Astrocyte (in vitro differentiated cells and primary cell): Measurements from ENCODE around the gene DOCK11. TPM values are rescaled to one million over a fixed set of nuclear protein-coding genes. Genes with fewer than 3 reads are reported as not detected.

Experiments used
- DNase-seq: peaks from one replicate; pipeline ENCODE4 v3.0.0-alpha.2; 2010; ENCODE audit warnings: low read depth
- FAIRE-seq: peaks from 2 replicates; lab custom pipeline; 2011; peaks lifted over from hg19 to GRCh38; lab: Jason Lieb, UNC
- H2AFZ ChIP-seq: 2 replicates; pipeline ENCODE4 v1.6.0; 2012; ENCODE audit warnings: low read depth, low read length, inconsistent platforms
- H3K27ac ChIP-seq: 2 replicates; pipeline ENCODE4 v1.5.1; 2011; ENCODE audit warnings: low read depth, low read length, inconsistent platforms
- H3K27me3 ChIP-seq: 2 replicates; pipeline ENCODE4 v1.6.0; 2011; ENCODE audit warnings: low read length, inconsistent platforms; ENCODE audit not compliant: insufficient read depth
- H3K36me3 ChIP-seq: 2 replicates; pipeline ENCODE4 v1.5.1; 2011; ENCODE audit warnings: low read length, inconsistent platforms; ENCODE audit not compliant: insufficient read depth
- H3K4me1 ChIP-seq: 2 replicates; pipeline ENCODE4 v1.5.1; 2011; ENCODE audit warnings: low read length, inconsistent platforms; ENCODE audit not compliant: insufficient read depth
- H3K4me2 ChIP-seq: 2 replicates; pipeline ENCODE4 v1.6.0; 2012; ENCODE audit warnings: low read length, inconsistent platforms
- H3K4me3 ChIP-seq: 2 replicates; pipeline ENCODE4 v1.5.1; 2011; ENCODE audit warnings: low read depth, mild to moderate bottlenecking, low read length, inconsistent platforms; ENCODE audit not compliant: insufficient read depth
- H3K79me2 ChIP-seq: 2 replicates; pipeline ENCODE4 v1.6.0; 2012; ENCODE audit warnings: mild to moderate bottlenecking, low read length, inconsistent platforms; ENCODE audit not compliant: insufficient read depth
- H3K9ac ChIP-seq: 2 replicates; pipeline ENCODE4 v1.6.0; 2012; ENCODE audit warnings: mild to moderate bottlenecking, low read length, inconsistent platforms
- H3K9me3 ChIP-seq: 2 replicates; pipeline ENCODE4 v1.5.1; 2012; ENCODE audit warnings: low read depth, mild to moderate bottlenecking, low read length, inconsistent platforms; ENCODE audit not compliant: insufficient read depth
- H4K20me1 ChIP-seq: 2 replicates; pipeline ENCODE4 v1.6.0; 2012; ENCODE audit warnings: low read length, inconsistent platforms; ENCODE audit not compliant: insufficient read depth
- H3K27ac Mint-ChIP-seq: one replicate; pipeline ENCODE4 v1.8.0; 2021; ENCODE audit warnings: mild to moderate bottlenecking, mixed read lengths; ENCODE audit not compliant: unreplicated experiment
- H3K27me3 Mint-ChIP-seq: one replicate; pipeline ENCODE4 v1.8.0; 2021; ENCODE audit warnings: low read depth, mixed read lengths; ENCODE audit not compliant: unreplicated experiment
- H3K36me3 Mint-ChIP-seq: one replicate; pipeline ENCODE4 v1.8.0; 2021; ENCODE audit warnings: low read depth, mixed read lengths; ENCODE audit not compliant: unreplicated experiment
- H3K4me1 Mint-ChIP-seq: one replicate; pipeline ENCODE4 v1.8.0; 2021; ENCODE audit warnings: low read depth, mixed read lengths; ENCODE audit not compliant: unreplicated experiment
- H3K4me3 Mint-ChIP-seq: one replicate; pipeline ENCODE4 v1.8.0; 2021; ENCODE audit warnings: mild to moderate bottlenecking, moderate library complexity, mixed read lengths; ENCODE audit not compliant: unreplicated experiment
- H3K9me3 Mint-ChIP-seq: one replicate; pipeline ENCODE4 v1.8.0; 2021; ENCODE audit warnings: mild to moderate bottlenecking, mixed read lengths; ENCODE audit not compliant: unreplicated experiment
- EZH2 ChIP-seq: IDR thresholded peaks from 2 replicates; pipeline ENCODE4 v1.6.1; 2012; ENCODE audit warnings: mild to moderate bottlenecking, low read length, inconsistent platforms; ENCODE audit not compliant: insufficient read depth
- total RNA-seq: library from RNA; stranded (reverse); gene quantifications from 2 replicates; pipeline ENCODE4 v1.2.1, GENCODE V29; 2021
- TF ChIP-seq, protein P1 (sequence below): IDR thresholded peaks from 2 replicates; pipeline ENCODE4 v1.5.1; 2011; ENCODE audit warnings: low read depth, mild to moderate bottlenecking, inconsistent platforms, low read length, moderate library complexity; ENCODE audit not compliant: insufficient read depth

DOCK11 gene
- total RNA-seq, 1 donor from 2014 or later = 4.7 TPM

DNA sequence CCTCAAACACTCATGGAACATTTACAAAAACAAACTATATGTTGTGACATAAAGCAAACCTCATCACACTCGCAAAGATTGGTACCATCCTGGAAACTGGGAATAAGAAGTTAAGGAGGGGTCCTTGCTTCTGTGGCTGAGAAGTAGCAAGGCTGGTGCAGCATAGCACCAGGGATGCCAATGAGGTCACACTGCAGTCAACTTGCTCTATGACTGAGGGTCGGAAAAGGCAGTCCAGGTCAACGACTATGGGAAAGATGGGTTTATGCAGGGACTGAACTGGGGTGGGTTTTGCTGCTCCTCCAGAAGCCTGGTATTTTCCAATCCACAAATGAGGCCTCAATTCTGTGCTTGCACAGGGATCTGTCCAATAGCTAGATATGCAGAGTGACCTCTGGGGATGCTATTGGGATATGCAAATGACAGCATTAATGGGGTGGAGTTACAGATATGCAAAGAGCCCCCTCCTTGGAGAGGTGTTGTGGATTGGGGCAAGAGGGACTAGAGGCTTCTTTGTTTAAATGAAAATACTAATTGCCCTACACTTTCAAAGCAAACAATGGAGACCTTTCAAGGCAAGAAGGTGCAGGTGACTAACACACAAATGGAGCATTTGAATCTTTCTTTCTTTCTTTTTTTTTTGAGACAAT, 224.6 kb downstream of the DOCK11 start:
- Histone ChIP-seq H2AFZ (no peak overlapping the region), H3K27me3 (no peaks in the 10 kb centered on the region), H3K9ac (no peak overlapping the region), H3K4me2 (no peak overlapping the region), H4K20me1 (no peaks in the 10 kb centered on the region), H3K36me3 (no peaks in the 10 kb centered on the region), H3K4me1 (no peaks in the 10 kb centered on the region), H3K79me2 (no peaks in the 10 kb centered on the region), H3K27ac (no peak overlapping the region), H3K4me3 (no peak overlapping the region), H3K9me3 (no peaks in the 10 kb centered on the region)
- Mint-ChIP-seq H3K36me3 (no peaks in the 10 kb centered on the region), H3K9me3 (no peaks in the 10 kb centered on the region), H3K27ac (no peak overlapping the region), H3K4me3 (no peak overlapping the region), H3K4me1 (peaks cover 3% of the 10 kb centered on the region), H3K27me3 (no peaks in the 10 kb centered on the region)
- DNase-seq = no peak
- FAIRE-seq = no peak
- TF ChIP-seq EZH2 = no peak
- TF ChIP-seq, protein P1, sequence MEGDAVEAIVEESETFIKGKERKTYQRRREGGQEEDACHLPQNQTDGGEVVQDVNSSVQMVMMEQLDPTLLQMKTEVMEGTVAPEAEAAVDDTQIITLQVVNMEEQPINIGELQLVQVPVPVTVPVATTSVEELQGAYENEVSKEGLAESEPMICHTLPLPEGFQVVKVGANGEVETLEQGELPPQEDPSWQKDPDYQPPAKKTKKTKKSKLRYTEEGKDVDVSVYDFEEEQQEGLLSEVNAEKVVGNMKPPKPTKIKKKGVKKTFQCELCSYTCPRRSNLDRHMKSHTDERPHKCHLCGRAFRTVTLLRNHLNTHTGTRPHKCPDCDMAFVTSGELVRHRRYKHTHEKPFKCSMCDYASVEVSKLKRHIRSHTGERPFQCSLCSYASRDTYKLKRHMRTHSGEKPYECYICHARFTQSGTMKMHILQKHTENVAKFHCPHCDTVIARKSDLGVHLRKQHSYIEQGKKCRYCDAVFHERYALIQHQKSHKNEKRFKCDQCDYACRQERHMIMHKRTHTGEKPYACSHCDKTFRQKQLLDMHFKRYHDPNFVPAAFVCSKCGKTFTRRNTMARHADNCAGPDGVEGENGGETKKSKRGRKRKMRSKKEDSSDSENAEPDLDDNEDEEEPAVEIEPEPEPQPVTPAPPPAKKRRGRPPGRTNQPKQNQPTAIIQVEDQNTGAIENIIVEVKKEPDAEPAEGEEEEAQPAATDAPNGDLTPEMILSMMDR = no peak

DNA sequence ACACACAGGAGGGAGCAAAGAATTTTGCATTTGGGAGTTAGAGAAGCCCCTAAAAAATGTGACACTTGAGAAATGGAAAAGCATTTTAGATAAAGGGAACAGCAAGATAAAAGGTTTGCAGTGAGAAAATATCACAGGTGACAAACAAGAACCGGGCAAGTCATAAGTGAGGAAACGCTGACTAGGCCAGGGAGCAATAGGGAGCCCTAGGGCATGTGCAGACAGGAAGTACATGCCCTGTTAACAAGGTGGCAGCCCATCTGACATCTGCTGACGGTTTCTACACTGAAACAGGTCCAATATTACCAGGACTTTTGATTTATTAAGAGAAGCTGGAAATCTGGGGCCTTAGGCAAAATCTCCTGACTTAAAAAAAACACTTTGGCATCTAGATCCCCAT, 227.8 kb downstream of the DOCK11 start:
- Mint-ChIP-seq H3K9me3 (no peaks in the 10 kb centered on the region), H3K27me3 (no peaks in the 10 kb centered on the region), H3K36me3 (no peaks in the 10 kb centered on the region), H3K27ac (no peak overlapping the region), H3K4me1 (peaks cover 3% of the 10 kb centered on the region), H3K4me3 (no peak overlapping the region)
- Histone ChIP-seq H3K4me3 (no peak overlapping the region), H3K36me3 (no peaks in the 10 kb centered on the region), H3K9me3 (no peaks in the 10 kb centered on the region), H3K9ac (no peak overlapping the region), H4K20me1 (no peaks in the 10 kb centered on the region), H3K27me3 (no peaks in the 10 kb centered on the region), H3K27ac (no peak overlapping the region), H3K4me2 (no peak overlapping the region), H2AFZ (no peak overlapping the region), H3K4me1 (peaks cover 9% of the 10 kb centered on the region), H3K79me2 (no peaks in the 10 kb centered on the region)
- TF ChIP-seq EZH2 = no peak
- TF ChIP-seq, protein P1 = no peak
- DNase-seq (no peak), FAIRE-seq (no peak)

DNA sequence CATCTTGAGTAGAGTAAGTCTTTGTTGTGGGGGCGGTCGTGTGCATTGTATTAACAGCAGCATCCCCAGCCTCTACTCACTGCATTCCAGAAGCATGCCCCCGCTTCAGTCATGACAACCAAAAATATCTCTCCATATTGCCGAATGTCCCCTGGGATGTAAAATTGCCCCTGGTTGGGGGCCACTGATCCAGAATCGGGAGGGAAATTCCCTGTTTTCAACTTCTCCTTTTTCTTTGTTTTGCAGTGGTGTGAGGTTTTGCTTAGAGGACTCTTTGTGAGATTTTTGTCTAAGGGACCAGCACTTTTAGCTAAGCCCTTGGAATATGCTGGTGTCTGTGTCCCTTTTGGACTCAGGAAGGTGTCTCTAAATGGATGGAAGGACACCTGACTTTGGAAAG, 228.8 kb downstream of the DOCK11 start:
- Histone ChIP-seq H3K79me2 (no peaks in the 10 kb centered on the region), H3K9me3 (no peaks in the 10 kb centered on the region), H4K20me1 (no peaks in the 10 kb centered on the region), H3K4me2 (no peak overlapping the region), H3K9ac (no peak overlapping the region), H3K4me1 (peaks cover 15% of the 10 kb centered on the region), H3K27ac (no peak overlapping the region), H3K27me3 (no peaks in the 10 kb centered on the region), H3K4me3 (no peak overlapping the region), H2AFZ (no peak overlapping the region), H3K36me3 (no peaks in the 10 kb centered on the region)
- Mint-ChIP-seq H3K4me1 (peaks cover 9% of the 10 kb centered on the region), H3K27me3 (no peaks in the 10 kb centered on the region), H3K4me3 (no peak overlapping the region), H3K9me3 (no peaks in the 10 kb centered on the region), H3K27ac (no peak overlapping the region), H3K36me3 (no peaks in the 10 kb centered on the region)
- DNase-seq (no peak), FAIRE-seq (no peak)
- TF ChIP-seq EZH2 = no peak
- TF ChIP-seq, protein P1 = no peak
